KOPT-K1 (cell line): ENCODE data around the gene PRAMEF33.
"Not testable (repeated sequence)": the region's sequence is repeated elsewhere in the genome, so short reads cannot be mapped to it uniquely, and the experiment has no call there.

Source experiments
- H3K27ac ChIP-seq: fragments of 200-600 bp; sonication (generic); 2 replicates; pipeline ENCODE4 v1.5.1; 2016; ENCODE audit warnings: antibody characterized with exemption, mild to moderate bottlenecking, low read depth, low read length; ENCODE audit not compliant: poor library complexity, severe bottlenecking
- H3K36me3 ChIP-seq: fragments of 200-600 bp; sonication (generic); 2 replicates; pipeline ENCODE4 v1.5.1; 2017; ENCODE audit warnings: antibody characterized with exemption, mild to moderate bottlenecking, low read length, moderate library complexity; ENCODE audit not compliant: insufficient read depth
- H3K9me3 ChIP-seq: fragments of 200-600 bp; sonication (generic); 2 replicates; pipeline ENCODE4 v1.5.1; 2017; ENCODE audit warnings: antibody characterized with exemption, low read length, mild to moderate bottlenecking; ENCODE audit not compliant: insufficient read depth, poor library complexity, severe bottlenecking

Gene PRAMEF33

DNA sequence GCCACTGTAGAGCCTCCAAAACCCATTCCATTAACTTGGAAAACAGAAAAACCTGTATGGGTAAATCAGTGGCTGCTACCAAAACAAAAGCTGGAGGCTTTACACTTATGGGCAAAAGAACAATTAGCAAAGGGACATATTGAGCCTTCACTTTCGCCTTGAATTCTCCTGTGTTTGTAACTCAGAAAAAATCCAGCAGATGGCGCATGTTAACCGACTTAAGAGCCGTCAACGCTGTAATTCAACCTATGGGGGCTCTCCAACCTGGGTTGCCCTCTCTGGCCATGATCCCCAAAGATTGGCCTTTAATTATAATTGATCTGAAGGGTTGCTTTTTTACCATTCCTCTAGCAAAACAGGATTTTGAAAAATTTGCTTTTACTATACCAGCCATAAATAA is 53.4 kb downstream of the PRAMEF33 start:
- not testable (repeated sequence) for H3K27ac ChIP-seq, H3K36me3 ChIP-seq, H3K9me3 ChIP-seq
